ENCODE data around the gene MRPL46. TPM values are rescaled to one million over a fixed set of nuclear protein-coding genes. Genes with fewer than 3 reads are reported as not detected.
"Not testable (repeated sequence)": the region's sequence is repeated elsewhere in the genome, so short reads cannot be mapped to it uniquely, and the experiment has no call there.

Gene MRPL46
- total RNA-seq, 1 donor from 2014 or later: 12.8 TPM

- no peak for DNase-seq
These were observed 26.0 kb downstream of the MRPL46 start for GRCh38 chr15:88441076-88441730.

- DNase-seq: no peak
These were observed 27.2 kb downstream of the MRPL46 start for GRCh38 chr15:88440021-88440420.

- DNase-seq: no peak
These were observed 29.0 kb downstream of the MRPL46 start for GRCh38 chr15:88438181-88438580.

- DNase-seq: not testable (repeated sequence)
These were observed 33.1 kb downstream of the MRPL46 start for GRCh38 chr15:88434106-88434505.

GRCh38 chr15:88433046-88433685, 34.0 kb downstream of the MRPL46 start:
- no peak for DNase-seq

- no peak for DNase-seq
These were observed 35.7 kb downstream of the MRPL46 start for GRCh38 chr15:88431441-88431840.

GRCh38 chr15:88430051-88430450, 37.1 kb downstream of the MRPL46 start:
- DNase-seq: no peak

GRCh38 chr15:88428805-88429605, 38.2 kb downstream of the MRPL46 start:
- no peak for DNase-seq

- no peak for DNase-seq
These were observed 39.1 kb downstream of the MRPL46 start for GRCh38 chr15:88428053-88428452.

GRCh38 chr15:88426304-88426703, 40.9 kb downstream of the MRPL46 start:
- DNase-seq: no peak

- no peak for DNase-seq
These were observed 43.9 kb downstream of the MRPL46 start for GRCh38 chr15:88423331-88423730.

GRCh38 chr15:88419830-88420229, 47.4 kb downstream of the MRPL46 start:
- no peak for DNase-seq

Other genes with a start within 250 kb of the MRPL46 start
- 7.2 TPM for gene NTRK3, start 210.6 kb downstream of the MRPL46 start, total RNA-seq
- 17.4 TPM for gene MRPS11, start 320 bp upstream of the MRPL46 start, total RNA-seq
- gene DET1, start 79.3 kb upstream of the MRPL46 start, total RNA-seq: 8.0 TPM
- 8.1 TPM for gene AEN, start 154.0 kb upstream of the MRPL46 start, total RNA-seq
- gene ISG20, start 171.6 kb upstream of the MRPL46 start, total RNA-seq: 3.5 TPM